Measurements from ENCODE around the gene ITPRID2.

DNA sequence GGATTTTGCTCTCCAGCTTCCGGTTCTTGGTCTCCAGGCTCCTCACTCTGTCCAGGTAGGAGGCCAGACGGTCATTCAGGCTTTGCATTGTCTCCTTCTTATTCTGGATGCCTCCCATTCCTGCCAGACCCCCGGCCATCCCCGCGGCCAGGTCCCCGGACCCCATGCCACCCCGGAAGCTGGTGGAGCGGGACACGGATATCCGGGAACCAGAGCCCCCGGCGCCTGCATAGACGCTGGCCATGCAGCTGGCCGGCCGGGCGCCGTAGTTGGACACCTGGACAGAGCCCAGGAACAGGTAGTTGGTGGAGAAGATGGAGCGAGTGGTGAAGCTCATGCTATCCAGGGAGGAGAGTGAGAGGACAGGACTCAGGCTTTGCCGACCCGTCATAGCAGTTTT is 70.6 kb downstream of the ITPRID2 start:
- TF ChIP-seq EZH2 (IDR thresholded peaks at IDR 0.05), result no peak
- no peak for TF ChIP-seq POLR2AphosphoS5 (IDR thresholded peaks at IDR 0.05; ENCODE audit: borderline replicate concordance, low read depth, low read length)
